Effector memory CD4-positive, alpha-beta T cell (primary cell): ENCODE measurements around the gene KLHL21.

Source experiments
- DNase-seq, 3 donors: peaks; one replicate each; pipeline ENCODE4 v3.0.0-alpha.2; 2020
- H3K27ac ChIP-seq: 2 replicates; pipeline ENCODE4 v1.7.0; 2013; ENCODE audit warnings: mild to moderate bottlenecking, low read length, moderate library complexity; ENCODE audit not compliant: insufficient read depth, poor library complexity, severe bottlenecking
- H3K27me3 ChIP-seq: replicated peaks from 2 replicates; pipeline ENCODE4 v1.7.0; 2013; ENCODE audit warnings: mild to moderate bottlenecking, low read length; ENCODE audit not compliant: insufficient read depth, control insufficient read depth, poor library complexity, severe bottlenecking
- H3K36me3 ChIP-seq: 2 replicates; pipeline ENCODE4 v1.7.0; 2013; ENCODE audit warnings: mild to moderate bottlenecking, low read length, moderate library complexity; ENCODE audit not compliant: control insufficient read depth, insufficient read depth
- H3K4me1 ChIP-seq: 2 replicates; pipeline ENCODE4 v1.7.0; 2013; ENCODE audit warnings: low read length, mild to moderate bottlenecking; ENCODE audit not compliant: control insufficient read depth, insufficient read depth, poor library complexity, severe bottlenecking
- H3K4me3 ChIP-seq: 2 replicates; pipeline ENCODE4 v1.7.0; 2013; ENCODE audit warnings: low read length, low read depth, mild to moderate bottlenecking; ENCODE audit not compliant: insufficient read depth, poor library complexity, severe bottlenecking
- H3K9me3 ChIP-seq: 2 replicates; pipeline ENCODE4 v1.7.0; 2013; ENCODE audit warnings: mild to moderate bottlenecking, low read length, moderate library complexity; ENCODE audit not compliant: control insufficient read depth

KLHL21 gene

DNA sequence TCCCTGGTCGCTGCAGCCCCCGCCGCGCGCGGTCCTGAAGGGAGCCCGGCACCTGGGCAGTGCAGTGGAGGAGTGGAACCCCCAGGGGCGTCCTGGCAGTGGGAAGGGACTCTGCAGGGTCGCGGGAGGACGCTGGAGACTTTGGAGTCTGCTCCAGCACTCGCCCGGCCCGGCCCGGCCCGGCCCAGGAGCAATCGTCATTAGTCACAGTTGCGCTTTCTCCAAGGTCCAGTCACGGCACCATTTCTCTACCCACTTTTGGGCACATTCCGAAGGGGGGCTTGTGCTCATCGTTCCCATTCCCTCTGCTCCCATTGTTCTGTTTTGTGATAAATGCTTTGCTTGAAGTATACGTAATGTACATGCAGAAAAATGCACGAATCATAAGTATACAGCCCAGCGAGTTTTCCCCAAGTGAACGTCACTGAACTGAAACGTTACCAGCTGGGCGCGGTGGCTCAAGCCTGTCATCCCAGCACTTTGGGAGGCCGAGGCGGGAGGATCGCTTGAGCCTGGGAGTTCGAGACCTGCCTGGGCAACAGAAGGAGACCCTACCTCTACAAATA is 23.0 kb upstream of the KLHL21 start:
- H3K9me3 ChIP-seq, result no peaks in the 10 kb centered on the region
- peaks cover 23% of the 10 kb centered on the region for H3K36me3 ChIP-seq

DNA sequence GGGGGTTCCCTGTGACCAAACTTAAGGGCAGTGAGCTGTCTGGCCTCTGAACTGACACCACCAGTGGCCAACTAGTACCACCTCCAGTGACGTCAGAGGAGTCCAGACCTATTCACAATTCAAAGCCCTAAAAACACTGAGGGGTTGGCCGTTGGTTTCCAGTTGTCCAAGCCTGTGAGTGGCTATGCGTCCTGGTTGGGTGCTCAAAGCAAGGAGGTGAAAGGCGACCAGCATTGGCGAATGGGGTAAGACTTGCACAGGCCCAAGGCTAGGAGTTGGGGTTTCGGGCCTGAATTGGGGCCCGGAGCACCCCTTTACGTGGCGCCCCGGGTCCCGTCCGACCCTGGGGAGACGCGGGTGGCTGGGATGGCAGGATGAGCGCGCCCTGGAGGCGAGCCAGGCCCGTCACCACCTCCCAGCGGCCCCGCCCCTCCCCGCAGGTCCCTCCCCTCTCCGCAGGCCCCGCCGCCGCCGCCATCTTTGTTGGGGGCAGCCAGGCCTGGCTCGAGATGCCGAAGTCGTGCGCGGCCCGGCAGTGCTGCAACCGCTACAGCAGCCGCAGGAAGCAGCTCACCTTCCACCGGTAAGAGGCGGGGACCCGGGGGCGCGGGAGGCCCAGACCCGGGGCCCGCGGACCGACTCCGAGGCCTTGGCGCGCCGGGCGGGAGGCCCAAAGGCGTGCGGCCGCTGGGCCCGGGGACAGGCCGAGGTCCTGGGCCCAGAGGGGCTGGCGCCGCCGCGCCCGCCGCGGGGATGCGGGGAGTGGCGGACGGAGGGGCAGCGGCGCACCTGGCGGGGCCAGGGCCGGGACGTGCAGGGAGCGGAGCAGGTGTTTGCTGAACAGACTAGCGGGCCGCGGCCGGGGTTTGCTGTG is 22.3 kb upstream of the KLHL21 start, which contains the start of gene THAP3:
Gene THAP3, plus strand, starts transcription at position 159 of the 874 bp plus-strand sequence. Its CDS starts 351 bp downstream, at position 510.
- peak; percentile 84 to 85 (median 85) for DNase-seq
- peaks cover 14% of the 10 kb centered on the region for H3K4me1 ChIP-seq
- no peaks in the 10 kb centered on the region for H3K9me3 ChIP-seq
- H3K27me3 ChIP-seq, result no peaks in the 10 kb centered on the region
- H3K4me3 ChIP-seq, result peak within 1 kb of the TSS; percentile 65
- peak within 1 kb of the TSS; percentile 59 for H3K27ac ChIP-seq
- peaks cover 19% of the 10 kb centered on the region for H3K36me3 ChIP-seq

More for the DNA sequence above, 23.0 kb upstream of the KLHL21 start:
- DNase-seq, result no peak
- Histone ChIP-seq H3K27me3 (no peaks in the 10 kb centered on the region), H3K27ac (peak overlapping the region; percentile 49), H3K4me1 (peaks cover 14% of the 10 kb centered on the region), H3K4me3 (peak overlapping the region; percentile 65)

DNA sequence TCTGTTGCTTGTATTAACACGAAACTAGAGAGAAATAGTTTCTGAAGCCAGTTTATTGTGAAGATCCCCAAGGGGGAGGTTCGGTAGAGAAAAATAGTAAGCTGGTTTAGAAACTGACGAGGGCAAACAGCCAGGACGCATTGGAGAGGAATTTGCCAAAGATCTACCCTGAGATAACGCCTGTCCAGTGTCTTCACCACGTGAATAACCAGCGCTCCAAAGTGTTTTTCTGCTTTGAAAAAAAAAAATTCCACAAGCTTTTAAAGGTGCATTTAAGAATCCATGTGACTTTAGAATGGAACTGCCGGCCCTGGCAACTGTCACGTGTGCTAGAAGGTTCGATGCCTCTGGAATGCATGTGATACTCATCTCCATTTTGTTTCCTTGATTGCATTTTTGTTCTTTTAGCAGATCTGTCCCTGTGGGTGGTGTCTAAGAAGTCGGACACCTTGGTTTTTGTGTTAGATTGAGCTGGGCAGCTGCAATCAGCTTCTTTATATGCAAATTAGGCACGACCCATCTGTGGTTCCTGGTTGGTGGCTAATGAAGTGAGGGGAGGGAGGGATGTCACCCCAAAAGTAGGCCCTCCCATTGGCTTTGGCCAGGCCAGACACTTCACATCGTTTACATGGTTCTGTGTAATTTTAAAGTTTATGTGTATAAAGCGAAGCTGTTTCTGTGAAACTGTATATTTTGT is 20.7 kb upstream of the KLHL21 start:
- H3K9me3 ChIP-seq, result no peaks in the 10 kb centered on the region
- peaks cover 15% of the 10 kb centered on the region for H3K36me3 ChIP-seq
- no peak overlapping the region for H3K27ac ChIP-seq
- no peak overlapping the region for H3K4me3 ChIP-seq
- no peaks in the 10 kb centered on the region for H3K27me3 ChIP-seq
- DNase-seq, result no peak
- H3K4me1 ChIP-seq, result peaks cover 14% of the 10 kb centered on the region

DNA sequence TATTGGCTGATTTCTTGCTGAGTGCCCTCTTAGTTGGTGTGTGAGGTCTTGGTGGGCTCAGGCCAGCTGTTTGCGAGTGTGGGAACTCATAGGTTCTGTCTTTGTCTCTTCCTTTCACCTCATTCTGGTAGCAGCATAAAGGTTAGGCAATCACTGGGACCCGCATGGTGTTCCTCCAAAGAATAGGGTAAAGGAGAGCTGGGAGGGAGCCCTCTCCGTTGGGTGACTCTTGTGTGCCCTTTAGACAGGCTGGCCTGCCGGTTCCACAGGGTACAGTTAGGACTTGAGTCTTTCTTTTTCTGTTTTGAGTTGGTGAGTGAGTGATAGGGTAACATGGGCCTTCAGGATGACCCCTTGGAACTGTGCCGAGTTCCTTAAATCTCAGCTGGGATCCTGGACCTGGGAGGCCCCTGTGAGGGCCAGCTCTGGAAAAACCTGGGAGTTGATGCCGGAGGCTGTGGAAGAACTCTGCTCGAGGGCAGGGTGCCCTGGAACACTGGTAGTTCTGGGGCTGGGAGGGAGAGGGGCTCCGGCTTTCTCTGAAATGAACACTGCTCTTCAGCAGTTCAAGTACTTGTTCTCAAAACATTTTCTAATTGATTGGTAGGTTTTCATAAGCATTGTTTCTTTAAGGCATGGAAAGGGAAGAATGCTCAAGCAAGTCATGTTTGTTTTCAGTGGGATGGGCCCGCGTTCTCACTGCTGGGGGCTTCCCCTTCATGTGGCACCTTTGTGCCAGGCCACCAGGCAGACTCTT is 19.9 kb upstream of the KLHL21 start:
- no peak for DNase-seq
- Histone ChIP-seq H3K27me3 (no peaks in the 10 kb centered on the region), H3K27ac (no peak overlapping the region), H3K4me3 (no peak overlapping the region), H3K9me3 (no peaks in the 10 kb centered on the region), H3K4me1 (peaks cover 14% of the 10 kb centered on the region), H3K36me3 (peaks cover 15% of the 10 kb centered on the region)

DNA sequence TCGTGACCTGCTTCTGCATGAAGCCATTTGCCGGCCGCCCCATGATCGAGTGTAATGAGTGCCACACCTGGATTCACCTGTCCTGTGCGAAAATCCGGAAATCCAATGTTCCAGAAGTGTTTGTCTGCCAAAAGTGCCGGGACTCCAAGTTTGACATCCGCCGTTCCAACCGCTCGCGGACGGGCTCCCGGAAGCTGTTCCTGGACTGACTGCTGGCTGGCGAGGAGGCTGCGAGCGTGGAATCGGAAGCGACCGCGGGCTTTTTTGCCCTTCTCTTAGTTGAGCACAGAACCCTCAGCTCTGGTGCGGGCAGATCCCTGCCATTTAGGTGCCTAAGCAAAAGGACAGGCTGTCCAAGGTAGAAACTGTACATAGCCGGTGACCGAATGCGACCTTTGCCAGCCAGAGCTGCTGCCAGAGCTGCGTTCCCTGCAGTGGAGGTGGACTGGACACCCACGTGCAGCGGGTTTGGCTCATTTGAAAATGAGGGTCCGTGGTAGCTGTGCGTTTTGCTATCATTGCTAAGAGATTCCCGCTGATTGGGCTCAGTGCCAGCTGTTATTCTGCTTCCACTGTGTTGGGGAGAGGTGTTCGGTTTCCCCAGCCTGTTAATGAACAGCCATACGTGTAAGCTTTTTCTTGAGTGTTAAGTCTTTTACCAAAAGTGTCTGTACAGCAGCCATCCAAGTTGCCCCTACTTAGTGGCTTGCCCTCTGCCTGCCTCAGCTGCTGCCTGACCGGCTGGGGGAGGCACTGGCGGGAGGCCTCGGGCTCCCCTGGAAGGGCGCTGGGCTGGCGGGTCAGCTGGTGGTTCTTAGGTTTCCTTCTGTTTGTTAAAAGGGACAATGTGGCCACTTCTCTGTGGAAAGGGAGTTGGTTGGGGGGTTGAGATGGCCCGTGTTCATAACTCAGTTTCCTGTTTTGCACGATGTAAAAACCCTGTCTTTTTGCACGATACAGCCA is 19.0 kb upstream of the KLHL21 start:
- H3K4me3 ChIP-seq, result no peak overlapping the region
- no peaks in the 10 kb centered on the region for H3K9me3 ChIP-seq
- DNase-seq, result no peak
- H3K4me1 ChIP-seq, result peaks cover 10% of the 10 kb centered on the region
- H3K27ac ChIP-seq, result no peak overlapping the region
- H3K27me3 ChIP-seq, result no peaks in the 10 kb centered on the region
- H3K36me3 ChIP-seq, result peaks cover 15% of the 10 kb centered on the region

DNA sequence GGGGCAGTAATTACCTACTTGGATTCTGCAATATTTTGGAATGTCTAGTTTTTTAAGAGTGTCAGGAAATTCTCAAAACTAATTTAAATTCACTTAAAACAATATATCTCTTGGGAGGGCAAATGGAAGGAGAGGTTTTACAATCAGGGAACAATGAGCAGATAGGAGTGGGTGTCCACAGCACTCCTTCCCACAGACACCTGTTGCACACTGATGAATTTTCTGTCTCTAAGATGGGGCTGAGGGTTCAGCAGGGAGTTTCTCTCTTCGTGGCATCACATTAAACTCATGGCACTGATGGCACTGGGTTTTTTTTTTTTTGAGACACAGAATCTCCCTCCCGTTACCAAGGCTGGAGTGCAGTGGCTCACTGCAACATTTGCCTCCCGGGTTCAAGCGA is 16.4 kb upstream of the KLHL21 start:
- no peak overlapping the region for H3K4me3 ChIP-seq
- peaks cover 15% of the 10 kb centered on the region for H3K36me3 ChIP-seq
- no peaks in the 10 kb centered on the region for H3K4me1 ChIP-seq
- no peaks in the 10 kb centered on the region for H3K27me3 ChIP-seq
- H3K9me3 ChIP-seq, result no peaks in the 10 kb centered on the region
- H3K27ac ChIP-seq, result no peak overlapping the region
- no peak for DNase-seq

DNA sequence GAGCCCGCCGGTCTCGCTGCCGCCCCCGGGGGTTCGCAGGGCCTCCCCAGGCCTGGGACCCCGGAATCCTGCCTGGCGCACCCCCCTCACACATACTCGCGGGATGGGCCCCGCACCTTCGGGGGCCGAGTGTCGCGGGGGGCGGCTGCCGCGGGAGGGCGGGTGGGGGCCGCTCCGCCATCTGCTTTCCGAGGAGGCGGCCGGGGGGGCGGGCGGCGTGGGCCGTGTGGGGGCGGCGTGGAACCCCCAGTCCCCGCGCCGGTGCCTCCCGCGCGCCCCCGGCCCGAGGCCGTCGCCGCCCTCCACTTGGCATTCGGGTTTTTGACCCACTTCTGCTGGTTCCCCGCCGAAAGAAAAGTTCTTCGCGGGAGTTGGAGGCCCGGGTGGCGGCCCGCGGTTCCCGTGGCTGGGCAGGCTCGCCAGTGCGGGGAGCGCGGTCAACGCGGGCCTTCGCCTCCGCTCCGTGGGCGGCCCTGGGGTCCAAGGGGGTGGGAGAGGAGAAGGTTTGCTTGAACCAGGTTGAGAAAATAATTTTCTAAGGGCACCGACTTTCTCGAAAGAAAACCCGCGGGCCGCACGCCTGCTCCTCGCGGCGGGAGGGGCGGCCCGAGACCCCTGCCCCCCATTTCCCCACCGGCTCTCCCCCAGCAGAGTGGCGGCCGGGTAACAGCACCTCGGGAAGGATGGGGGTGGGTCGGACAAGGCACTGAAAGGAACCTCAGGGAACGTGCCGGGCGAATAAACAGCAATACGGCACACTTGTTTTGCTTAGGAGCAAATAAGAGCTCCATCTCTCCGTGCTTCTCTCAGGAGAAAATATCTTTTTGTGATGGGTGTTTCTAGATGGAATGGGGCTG is 12.5 kb upstream of the KLHL21 start:
- H3K36me3 ChIP-seq, result peaks cover 4% of the 10 kb centered on the region
- H3K27me3 ChIP-seq, result no peaks in the 10 kb centered on the region
- H3K27ac ChIP-seq, result no peak overlapping the region
- no peaks in the 10 kb centered on the region for H3K9me3 ChIP-seq
- no peaks in the 10 kb centered on the region for H3K4me1 ChIP-seq
- peak overlapping the region; percentile 92 for H3K4me3 ChIP-seq
- no peak for DNase-seq

DNA sequence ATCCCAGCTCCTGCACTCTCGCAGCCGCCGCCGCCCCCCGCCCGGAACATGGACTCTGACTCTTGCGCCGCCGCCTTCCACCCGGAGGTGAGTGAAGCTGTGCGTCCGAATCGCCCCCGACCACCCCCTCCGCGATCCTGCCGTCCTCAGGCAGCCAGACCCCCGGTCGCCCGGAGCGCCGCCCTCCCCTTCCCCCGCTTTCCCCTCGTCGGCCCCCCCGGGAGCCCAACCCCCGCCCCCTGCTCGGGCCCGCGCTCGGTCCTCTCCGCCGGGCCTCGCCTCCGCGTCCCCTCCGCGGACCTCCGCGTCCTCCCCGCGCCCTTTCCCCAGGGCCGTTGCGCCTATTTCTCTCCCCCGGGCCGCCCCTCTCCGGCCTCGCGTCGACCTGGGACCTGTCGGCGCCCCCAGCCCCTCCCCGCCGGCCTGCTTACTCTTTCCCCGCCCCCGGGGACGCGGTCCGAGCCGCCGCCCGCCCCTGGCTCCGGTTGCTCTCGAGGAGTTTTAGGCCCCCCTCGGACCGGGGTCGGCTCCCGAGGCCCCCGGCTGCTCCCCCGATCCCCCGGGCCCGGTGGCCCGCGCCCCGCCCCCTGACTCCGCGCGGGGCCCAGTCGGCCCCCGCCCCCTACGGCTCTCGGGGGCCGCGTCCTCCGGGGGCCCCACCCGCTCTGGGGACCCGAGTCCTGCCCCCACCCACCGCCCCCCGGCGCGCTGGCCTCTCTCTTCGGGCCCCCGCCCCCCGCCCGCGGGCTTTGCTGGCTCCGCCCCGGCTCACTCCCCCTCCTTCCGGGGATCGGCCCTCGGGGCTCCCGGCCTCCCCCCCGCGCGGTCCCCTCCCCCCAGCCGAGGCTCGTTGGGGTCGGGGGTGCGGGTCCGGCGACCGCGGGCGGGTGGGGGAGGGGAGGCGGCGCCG is 11.6 kb upstream of the KLHL21 start:
- Histone ChIP-seq H3K36me3 (no peaks in the 10 kb centered on the region), H3K4me3 (peak overlapping the region; percentile 92), H3K27me3 (no peaks in the 10 kb centered on the region), H3K9me3 (no peaks in the 10 kb centered on the region), H3K4me1 (no peaks in the 10 kb centered on the region), H3K27ac (peak overlapping the region; percentile 66)
- peak; percentile 25 to 54 (median 42) for DNase-seq
